ENCODE data around the gene GPR37L1. TPM values are rescaled to one million over a fixed set of nuclear protein-coding genes. Genes with fewer than 3 reads are reported as not detected.
"Not testable (repeated sequence)": the region's sequence is repeated elsewhere in the genome, so short reads cannot be mapped to it uniquely, and the experiment has no call there.

Gene GPR37L1
- total RNA-seq, 6 donors from 2014 or later = under 0.01 to 0.07 (median 0.03) TPM; not detected in 3

GRCh38 chr1:202106340-202107254 is 16.1 kb upstream of the GPR37L1 start:
- no peak overlapping the region for H3K4me3 ChIP-seq
- TF ChIP-seq, protein P1, sequence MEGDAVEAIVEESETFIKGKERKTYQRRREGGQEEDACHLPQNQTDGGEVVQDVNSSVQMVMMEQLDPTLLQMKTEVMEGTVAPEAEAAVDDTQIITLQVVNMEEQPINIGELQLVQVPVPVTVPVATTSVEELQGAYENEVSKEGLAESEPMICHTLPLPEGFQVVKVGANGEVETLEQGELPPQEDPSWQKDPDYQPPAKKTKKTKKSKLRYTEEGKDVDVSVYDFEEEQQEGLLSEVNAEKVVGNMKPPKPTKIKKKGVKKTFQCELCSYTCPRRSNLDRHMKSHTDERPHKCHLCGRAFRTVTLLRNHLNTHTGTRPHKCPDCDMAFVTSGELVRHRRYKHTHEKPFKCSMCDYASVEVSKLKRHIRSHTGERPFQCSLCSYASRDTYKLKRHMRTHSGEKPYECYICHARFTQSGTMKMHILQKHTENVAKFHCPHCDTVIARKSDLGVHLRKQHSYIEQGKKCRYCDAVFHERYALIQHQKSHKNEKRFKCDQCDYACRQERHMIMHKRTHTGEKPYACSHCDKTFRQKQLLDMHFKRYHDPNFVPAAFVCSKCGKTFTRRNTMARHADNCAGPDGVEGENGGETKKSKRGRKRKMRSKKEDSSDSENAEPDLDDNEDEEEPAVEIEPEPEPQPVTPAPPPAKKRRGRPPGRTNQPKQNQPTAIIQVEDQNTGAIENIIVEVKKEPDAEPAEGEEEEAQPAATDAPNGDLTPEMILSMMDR (IDR thresholded peaks at IDR 0.05) = no peak
- TF ChIP-seq EP300 (IDR thresholded peaks at IDR 0.05) (peak in 1 of 4 donors; percentile 4), POLR2A (IDR thresholded peaks at IDR 0.05) (peak in 1 of 4 donors; percentile 21), POLR2AphosphoS5 (IDR thresholded peaks at IDR 0.05) (peak in 1 of 2 donors; percentile 79)
- no peaks in the 10 kb centered on the region for H3K27me3 ChIP-seq
- H3K4me1 ChIP-seq = peaks cover 0 to 23% (median 8%) of the 10 kb centered on the region in 4 donors
- no peaks in the 10 kb centered on the region for H3K36me3 ChIP-seq
- ATAC-seq (ENCODE audit: low FRiP score in 2 of 2) = peak; percentile 31 to 71
- no peaks in the 10 kb centered on the region for H3K9me3 ChIP-seq
- peak overlapping the region; percentile 61 to 85 (median 67) for H3K27ac ChIP-seq
- DNase-seq = peak in 1 of 2 donors; percentile 93
- 77 to 82% methylated on average over 9 to 10 of the region's 10 CpGs for WGBS, 2 donors

GRCh38 chr1:202107321-202107761 is 15.4 kb upstream of the GPR37L1 start:
- Histone ChIP-seq H3K4me3 (no peak overlapping the region), H3K27ac (peak overlapping the region; percentile 61 to 85 (median 67)), H3K4me1 (peaks cover 0 to 23% (median 8%) of the 10 kb centered on the region in 4 donors), H3K27me3 (no peaks in the 10 kb centered on the region), H3K9me3 (no peaks in the 10 kb centered on the region), H3K36me3 (no peaks in the 10 kb centered on the region)
- ATAC-seq (ENCODE audit: low FRiP score in 2 of 2) (peak in 1 of 2 donors; percentile 60), DNase-seq (peak; percentile 83 to 85)
- 51 to 53% methylated on average over 5 of the region's 5 CpGs for whole genome bisulfite sequencing, 2 donors
- TF ChIP-seq, protein P1 (IDR thresholded peaks at IDR 0.05) = no peak
- TF ChIP-seq POLR2A (IDR thresholded peaks at IDR 0.05) = peak in 1 of 4 donors; percentile 16
- TF ChIP-seq POLR2AphosphoS5 (IDR thresholded peaks at IDR 0.05) = no peak
- peak in 1 of 4 donors; percentile 19 for TF ChIP-seq EP300 (IDR thresholded peaks at IDR 0.05)

DNA sequence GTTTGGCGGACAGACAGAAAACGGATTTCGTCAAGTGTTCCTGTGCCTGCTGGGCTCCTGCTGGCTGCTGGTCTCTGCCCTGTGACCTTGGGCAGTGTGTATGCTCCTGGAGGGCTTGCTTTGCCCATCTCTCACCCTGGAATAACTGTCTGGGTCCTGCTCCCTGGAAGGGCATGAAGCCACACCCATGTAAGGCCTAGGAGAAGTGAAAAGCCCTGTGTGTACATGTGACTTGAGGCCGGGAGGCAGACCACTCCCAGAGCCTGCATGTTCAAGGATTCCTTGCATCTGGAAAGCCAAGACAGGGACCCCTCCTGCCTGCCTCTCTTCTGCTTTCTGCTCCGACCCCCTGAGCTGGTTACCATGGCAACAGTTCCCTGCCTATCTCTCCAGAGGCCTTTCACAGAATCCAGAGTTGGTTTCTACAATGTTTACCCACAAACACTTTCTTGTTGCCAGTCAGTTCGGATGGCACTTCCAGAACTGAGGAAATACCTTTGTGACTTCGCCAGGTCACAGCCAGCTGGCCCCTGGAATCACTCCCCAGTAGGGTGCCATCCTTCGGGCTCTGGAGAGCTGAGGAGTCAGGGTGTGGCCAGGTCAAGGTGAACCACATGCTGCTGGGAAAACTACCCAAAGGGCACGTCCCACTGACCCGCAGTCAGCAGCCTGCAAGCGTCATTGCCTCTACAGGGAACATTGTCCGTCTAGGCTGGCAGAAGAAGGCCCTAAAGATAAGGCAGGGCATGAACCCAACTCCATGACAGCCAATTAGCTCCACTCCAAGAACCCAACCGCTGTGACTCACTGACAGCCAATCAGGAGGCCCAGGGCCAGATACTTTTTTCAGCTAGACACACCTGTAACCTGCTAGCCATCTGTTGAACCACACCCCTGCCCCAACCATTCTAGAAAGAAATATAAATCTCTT is 14.7 kb upstream of the GPR37L1 start:
- ATAC-seq (ENCODE audit: low FRiP score in 2 of 2) = peak; percentile 15 to 45
- Histone ChIP-seq H3K27ac (peak overlapping the region; percentile 61 to 85 (median 67)), H3K9me3 (no peaks in the 10 kb centered on the region), H3K27me3 (no peaks in the 10 kb centered on the region), H3K4me1 (peaks cover 3 to 29% (median 10%) of the 10 kb centered on the region in 4 donors), H3K4me3 (no peak overlapping the region), H3K36me3 (no peaks in the 10 kb centered on the region)
- peak in 1 of 2 donors; percentile 74 for DNase-seq
- WGBS, 2 donors = 60 to 67% methylated on average over 10 to 13 of the region's 13 CpGs
- peak in 3 of 4 donors; percentile 27 to 88 (median 43) for TF ChIP-seq EP300 (IDR thresholded peaks at IDR 0.05)
- TF ChIP-seq POLR2AphosphoS5 (IDR thresholded peaks at IDR 0.05) = peak; percentile 24 to 45
- TF ChIP-seq, protein P1 (IDR thresholded peaks at IDR 0.05) = no peak

DNA sequence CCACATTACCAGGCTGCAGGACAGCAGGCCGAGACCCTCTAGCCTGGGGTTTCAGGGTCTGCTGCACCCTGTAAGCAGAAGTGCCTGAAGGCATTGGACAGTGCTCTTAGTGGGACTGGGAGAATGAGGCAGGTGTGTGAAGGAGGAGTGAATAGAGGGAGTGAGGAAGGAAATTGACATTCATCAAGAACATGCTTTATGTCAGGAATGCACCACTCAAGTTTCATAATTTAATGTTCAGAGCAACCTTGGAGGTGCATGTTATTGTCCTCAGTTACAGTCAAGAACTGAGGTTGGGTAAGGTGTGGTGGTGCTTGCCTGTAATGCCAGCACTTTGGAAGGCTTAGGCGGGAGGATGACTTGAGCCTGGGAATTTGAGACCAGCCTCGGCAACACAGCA is 11.7 kb upstream of the GPR37L1 start:
- TF ChIP-seq POLR2AphosphoS5 (IDR thresholded peaks at IDR 0.05) = no peak
- TF ChIP-seq EP300 (IDR thresholded peaks at IDR 0.05) = no peak
- TF ChIP-seq POLR2A (IDR thresholded peaks at IDR 0.05) = no peak
- TF ChIP-seq, protein P1 (IDR thresholded peaks at IDR 0.05) = no peak
- Histone ChIP-seq H3K4me1 (peaks cover 3 to 31% (median 16%) of the 10 kb centered on the region in 4 donors), H3K27ac (no peak overlapping the region), H3K4me3 (no peak overlapping the region), H3K9me3 (no peaks in the 10 kb centered on the region), H3K27me3 (no peaks in the 10 kb centered on the region), H3K36me3 (no peaks in the 10 kb centered on the region)
- ATAC-seq (ENCODE audit: low FRiP score in 2 of 2) = no peak
- WGBS, 2 donors = 82 to 97% methylated on average over 3 of the region's 3 CpGs
- no peak for DNase-seq

- 89 to 91% methylated on average over 7 of the region's 7 CpGs for WGBS, 2 donors
Measured at GRCh38 chr1:202111589-202111988, 11.1 kb upstream of the GPR37L1 start.

More at GRCh38 chr1:202111589-202111988, 11.1 kb upstream of the GPR37L1 start:
- H3K27me3 ChIP-seq; DNase-seq; H3K4me3 ChIP-seq; ATAC-seq (ENCODE audit: low FRiP score in 2 of 2); H3K9me3 ChIP-seq; H3K36me3 ChIP-seq; H3K27ac ChIP-seq: not testable (repeated sequence)
- H3K4me1 ChIP-seq = peaks cover 3 to 30% (median 15%) of the 10 kb centered on the region in 4 donors
